Measurements from ENCODE around the gene C16orf46. TPM values are rescaled to one million over a fixed set of nuclear protein-coding genes. Genes with fewer than 3 reads are reported as not detected.

C16orf46 gene
- total and polyA plus RNA-seq, 4 donors: 0.08 to 1.4 (median 0.45) TPM

DNA sequence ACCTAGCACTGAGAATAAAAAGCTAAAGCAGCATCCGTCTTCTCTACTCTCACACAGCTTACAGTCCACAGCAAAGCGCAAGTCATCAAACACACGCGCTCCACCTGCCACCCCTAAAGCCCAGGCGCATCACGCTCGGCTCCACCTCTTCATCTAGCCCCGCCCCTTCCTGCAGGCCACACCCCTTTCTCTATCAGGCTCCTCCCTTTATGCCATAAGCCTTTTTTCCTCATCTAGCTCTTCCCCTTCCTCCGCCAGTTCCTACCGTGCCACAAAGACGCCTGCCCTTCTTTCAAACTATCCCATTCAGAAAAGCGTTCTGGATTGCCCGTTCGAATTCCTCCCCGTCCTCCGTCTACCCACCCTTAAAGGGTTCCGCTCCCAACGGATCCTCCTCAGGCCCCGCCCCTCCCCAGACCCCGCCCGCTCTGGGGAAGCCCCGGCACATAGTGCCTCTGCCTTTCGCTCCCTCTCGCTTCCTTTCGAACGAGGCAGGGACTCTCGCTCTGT lies 417 bp downstream of the C16orf46 start:
- H3K36me3 ChIP-seq (ENCODE audit: control insufficient read depth in 4 of 4, insufficient read depth in 3 of 4, low read depth in 1 of 4, low read length in 3 of 4): peaks cover 0 to 1% (median 0%) of the 10 kb centered on the region in 4 donors
- peak overlapping the region in 1 of 2 donors; percentile 79 for H3K9ac ChIP-seq (ENCODE audit: low read depth in 1 of 2, low read length in 2 of 2)
- WGBS: under 1% methylated on average over 27 of the region's 27 CpGs
- H3K27me3 ChIP-seq (ENCODE audit: control insufficient read depth in 4 of 4, insufficient read depth in 4 of 4, low read length in 3 of 4): no peaks in the 10 kb centered on the region
- H3K9me3 ChIP-seq (ENCODE audit: control insufficient read depth in 4 of 4, low read length in 3 of 4): no peaks in the 10 kb centered on the region
- peaks cover 2 to 9% (median 5%) of the 10 kb centered on the region in 4 donors for H3K4me1 ChIP-seq (ENCODE audit: control insufficient read depth in 4 of 4, insufficient read depth in 4 of 4, low read length in 3 of 4)
- DNase-seq (ENCODE audit: low spot score): peak; percentile 95
- peak overlapping the region; percentile 56 to 98 (median 74) for H3K4me3 ChIP-seq (ENCODE audit: low read depth in 1 of 3, low read length in 3 of 3)
- TF ChIP-seq EGR1 (IDR thresholded peaks at IDR 0.05; ENCODE audit: low read depth in 2 of 2) (no peak), NR2F2 (IDR thresholded peaks at IDR 0.05) (no peak), FOXA2 (IDR thresholded peaks at IDR 0.05) (no peak), RXRA (IDR thresholded peaks at IDR 0.05) (peak in 1 of 2 donors; percentile 18), RAD21 (IDR thresholded peaks at IDR 0.05) (no peak)
- TF ChIP-seq, protein P1, sequence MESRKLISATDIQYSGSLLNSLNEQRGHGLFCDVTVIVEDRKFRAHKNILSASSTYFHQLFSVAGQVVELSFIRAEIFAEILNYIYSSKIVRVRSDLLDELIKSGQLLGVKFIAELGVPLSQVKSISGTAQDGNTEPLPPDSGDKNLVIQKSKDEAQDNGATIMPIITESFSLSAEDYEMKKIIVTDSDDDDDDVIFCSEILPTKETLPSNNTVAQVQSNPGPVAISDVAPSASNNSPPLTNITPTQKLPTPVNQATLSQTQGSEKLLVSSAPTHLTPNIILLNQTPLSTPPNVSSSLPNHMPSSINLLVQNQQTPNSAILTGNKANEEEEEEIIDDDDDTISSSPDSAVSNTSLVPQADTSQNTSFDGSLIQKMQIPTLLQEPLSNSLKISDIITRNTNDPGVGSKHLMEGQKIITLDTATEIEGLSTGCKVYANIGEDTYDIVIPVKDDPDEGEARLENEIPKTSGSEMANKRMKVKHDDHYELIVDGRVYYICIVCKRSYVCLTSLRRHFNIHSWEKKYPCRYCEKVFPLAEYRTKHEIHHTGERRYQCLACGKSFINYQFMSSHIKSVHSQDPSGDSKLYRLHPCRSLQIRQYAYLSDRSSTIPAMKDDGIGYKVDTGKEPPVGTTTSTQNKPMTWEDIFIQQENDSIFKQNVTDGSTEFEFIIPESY (IDR thresholded peaks at IDR 0.05): no peak
- TF ChIP-seq, protein P2, sequence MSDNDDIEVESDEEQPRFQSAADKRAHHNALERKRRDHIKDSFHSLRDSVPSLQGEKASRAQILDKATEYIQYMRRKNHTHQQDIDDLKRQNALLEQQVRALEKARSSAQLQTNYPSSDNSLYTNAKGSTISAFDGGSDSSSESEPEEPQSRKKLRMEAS (IDR thresholded peaks at IDR 0.05): no peak
- peak overlapping the region; percentile 78 to 95 for H3K27ac ChIP-seq (ENCODE audit: low read depth in 1 of 2, low read length in 2 of 2)

DNA sequence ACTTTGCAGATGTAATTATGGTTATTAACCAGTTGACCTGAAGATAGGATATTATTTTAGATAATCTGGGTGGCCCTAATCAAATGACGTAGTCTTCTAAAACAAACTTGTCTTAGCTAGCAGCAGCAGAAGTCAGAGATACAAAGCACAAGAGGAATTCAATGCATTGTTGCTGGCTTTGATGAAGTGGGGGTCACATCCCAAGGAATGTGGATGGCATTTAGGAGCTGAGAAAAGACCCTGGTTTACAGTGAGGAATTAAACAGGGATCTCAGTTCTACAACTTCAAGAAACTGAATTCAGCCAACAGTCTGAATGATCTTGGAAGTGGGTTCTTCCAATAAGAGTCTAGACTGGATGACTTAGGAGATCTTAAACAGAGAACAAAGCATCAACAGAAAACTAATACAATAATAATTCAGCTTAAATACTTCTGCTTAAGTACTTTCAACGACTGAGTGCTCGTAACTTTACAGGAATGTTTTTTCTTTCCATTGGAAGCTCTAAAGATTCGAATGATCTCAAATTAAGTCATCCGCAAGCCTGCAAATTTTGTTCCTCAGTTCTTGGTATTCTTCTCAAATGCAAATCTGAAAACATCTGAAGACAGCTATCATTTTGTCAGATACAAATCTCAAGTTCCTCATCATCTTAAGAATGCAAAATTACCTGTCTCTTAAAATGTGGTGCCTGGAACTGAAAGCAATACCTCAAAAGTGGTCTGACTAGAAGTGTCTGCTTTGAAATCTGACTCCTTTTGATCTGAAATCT lies 3.3 kb downstream of the C16orf46 start:
- Histone ChIP-seq H3K4me1 (ENCODE audit: control insufficient read depth in 4 of 4, insufficient read depth in 4 of 4, low read length in 3 of 4) (peaks cover 2 to 9% (median 4%) of the 10 kb centered on the region in 4 donors), H3K27me3 (ENCODE audit: control insufficient read depth in 4 of 4, insufficient read depth in 4 of 4, low read length in 3 of 4) (no peaks in the 10 kb centered on the region), H3K36me3 (ENCODE audit: control insufficient read depth in 4 of 4, insufficient read depth in 3 of 4, low read depth in 1 of 4, low read length in 3 of 4) (no peaks in the 10 kb centered on the region), H3K4me3 (ENCODE audit: low read depth in 1 of 3, low read length in 3 of 3) (no peak overlapping the region), H3K9ac (ENCODE audit: low read depth in 1 of 2, low read length in 2 of 2) (no peak overlapping the region), H3K27ac (ENCODE audit: low read depth in 1 of 2, low read length in 2 of 2) (no peak overlapping the region), H3K9me3 (ENCODE audit: control insufficient read depth in 4 of 4, low read length in 3 of 4) (no peaks in the 10 kb centered on the region)
- TF ChIP-seq EGR1 (IDR thresholded peaks at IDR 0.05; ENCODE audit: low read depth in 2 of 2) (no peak), RAD21 (IDR thresholded peaks at IDR 0.05) (no peak), HNF4A (conservative IDR thresholded peaks at IDR 0.05) (no peak), YY1 (IDR thresholded peaks at IDR 0.05) (no peak), RXRA (IDR thresholded peaks at IDR 0.05) (no peak)
- TF ChIP-seq, protein P1 (IDR thresholded peaks at IDR 0.05): no peak
- TF ChIP-seq, protein P3, sequence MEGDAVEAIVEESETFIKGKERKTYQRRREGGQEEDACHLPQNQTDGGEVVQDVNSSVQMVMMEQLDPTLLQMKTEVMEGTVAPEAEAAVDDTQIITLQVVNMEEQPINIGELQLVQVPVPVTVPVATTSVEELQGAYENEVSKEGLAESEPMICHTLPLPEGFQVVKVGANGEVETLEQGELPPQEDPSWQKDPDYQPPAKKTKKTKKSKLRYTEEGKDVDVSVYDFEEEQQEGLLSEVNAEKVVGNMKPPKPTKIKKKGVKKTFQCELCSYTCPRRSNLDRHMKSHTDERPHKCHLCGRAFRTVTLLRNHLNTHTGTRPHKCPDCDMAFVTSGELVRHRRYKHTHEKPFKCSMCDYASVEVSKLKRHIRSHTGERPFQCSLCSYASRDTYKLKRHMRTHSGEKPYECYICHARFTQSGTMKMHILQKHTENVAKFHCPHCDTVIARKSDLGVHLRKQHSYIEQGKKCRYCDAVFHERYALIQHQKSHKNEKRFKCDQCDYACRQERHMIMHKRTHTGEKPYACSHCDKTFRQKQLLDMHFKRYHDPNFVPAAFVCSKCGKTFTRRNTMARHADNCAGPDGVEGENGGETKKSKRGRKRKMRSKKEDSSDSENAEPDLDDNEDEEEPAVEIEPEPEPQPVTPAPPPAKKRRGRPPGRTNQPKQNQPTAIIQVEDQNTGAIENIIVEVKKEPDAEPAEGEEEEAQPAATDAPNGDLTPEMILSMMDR (IDR thresholded peaks at IDR 0.05; ENCODE audit: low read depth, low read length, missing input control): no peak
- WGBS: 76% methylated on average over 5 of the region's 5 CpGs
- no peak for DNase-seq (ENCODE audit: low spot score)

Data from liver (tissue), 9 donors.